ENCODE data around the gene C9orf78.

The C9orf78 gene

GRCh38 chr9:129845373-129845772 is 10.3 kb upstream of the C9orf78 start:
- no peak for DNase-seq (ENCODE audit: low read depth in 4 of 4, low spot score in 1 of 4)

GRCh38 chr9:129841071-129841470 is 6.0 kb upstream of the C9orf78 start:
- no peak for DNase-seq (ENCODE audit: low read depth in 4 of 4, low spot score in 1 of 4)

GRCh38 chr9:129840034-129840433 is 5.0 kb upstream of the C9orf78 start:
- no peak for DNase-seq (ENCODE audit: low read depth in 4 of 4, low spot score in 1 of 4)

- DNase-seq (ENCODE audit: low read depth in 4 of 4, low spot score in 1 of 4): no peak
Measured at GRCh38 chr9:129839324-129840023, 4.4 kb upstream of the C9orf78 start.

GRCh38 chr9:129838707-129839259 is 3.7 kb upstream of the C9orf78 start:
- no peak for DNase-seq (ENCODE audit: low read depth in 4 of 4, low spot score in 1 of 4)

GRCh38 chr9:129836311-129837007 is 1.4 kb upstream of the C9orf78 start:
- no peak for DNase-seq (ENCODE audit: low read depth in 4 of 4, low spot score in 1 of 4)

- DNase-seq (ENCODE audit: low read depth in 4 of 4, low spot score in 1 of 4): no peak
Measured at GRCh38 chr9:129835860-129836223, 767 bp upstream of the C9orf78 start.

GRCh38 chr9:129834489-129835127 is 467 bp downstream of the C9orf78 start:
- no peak for DNase-seq (ENCODE audit: low read depth in 4 of 4, low spot score in 1 of 4)

- DNase-seq (ENCODE audit: low read depth in 4 of 4, low spot score in 1 of 4): no peak
Measured at GRCh38 chr9:129832982-129833381, 2.1 kb downstream of the C9orf78 start.

- no peak for DNase-seq (ENCODE audit: low read depth in 4 of 4, low spot score in 1 of 4)
Measured at GRCh38 chr9:129828969-129829368, 6.1 kb downstream of the C9orf78 start.

- DNase-seq (ENCODE audit: low read depth in 4 of 4, low spot score in 1 of 4): no peak
Measured at GRCh38 chr9:129828051-129828450, 7.0 kb downstream of the C9orf78 start.

GRCh38 chr9:129826759-129827158 is 8.3 kb downstream of the C9orf78 start:
- DNase-seq (ENCODE audit: low read depth in 4 of 4, low spot score in 1 of 4): no peak

GRCh38 chr9:129826344-129826743 is 8.7 kb downstream of the C9orf78 start:
- no peak for DNase-seq (ENCODE audit: low read depth in 4 of 4, low spot score in 1 of 4)

GRCh38 chr9:129823935-129824601 is 11.0 kb downstream of the C9orf78 start, which contains the start of gene TOR1A:
TOR1A (minus strand) TSS chr9:129824136; CDS start chr9:129824085, 51 bp downstream.
- peak; percentile 75 to 89 (median 83) for DNase-seq (ENCODE audit: low read depth in 4 of 4, low spot score in 1 of 4)

GRCh38 chr9:129823542-129823934 is 11.5 kb downstream of the C9orf78 start:
- DNase-seq (ENCODE audit: low read depth in 4 of 4, low spot score in 1 of 4): no peak

- no peak for DNase-seq (ENCODE audit: low read depth in 4 of 4, low spot score in 1 of 4)
Measured at GRCh38 chr9:129822898-129823541, 12.1 kb downstream of the C9orf78 start.

GRCh38 chr9:129816501-129817435 is 18.3 kb downstream of the C9orf78 start:
- no peak for DNase-seq (ENCODE audit: low read depth in 4 of 4, low spot score in 1 of 4)

GRCh38 chr9:129815278-129815677 is 19.8 kb downstream of the C9orf78 start:
- DNase-seq (ENCODE audit: low read depth in 4 of 4, low spot score in 1 of 4): no peak

GRCh38 chr9:129814432-129815223 is 20.4 kb downstream of the C9orf78 start:
- DNase-seq (ENCODE audit: low read depth in 4 of 4, low spot score in 1 of 4): no peak
